Measurements from ENCODE around the gene NIF3L1. TPM values are rescaled to one million over a fixed set of nuclear protein-coding genes. Genes with fewer than 3 reads are reported as not detected.
A peak's percentile ranks its signal among the peaks of the same experiment; 100 is the strongest.

NIF3L1 gene
- total RNA-seq, 4 donors from 2014 or later: 7.4 to 27.5 (median 18.0) TPM

- Histone ChIP-seq H3K36me3 (peaks cover 0 to 53% (median 0%) of the 10 kb centered on the region in 3 donors), H3K9me3 (no peaks in the 10 kb centered on the region), H3K4me1 (no peaks in the 10 kb centered on the region), H3K27ac (peak overlapping the region in 1 of 4 donors; percentile 12), H3K4me3 (no peak overlapping the region), H3K27me3 (no peaks in the 10 kb centered on the region)
- DNase-seq: peak; percentile 49 to 86 (median 79)
- TF ChIP-seq POLR2A (IDR thresholded peaks at IDR 0.05): no peak
- TF ChIP-seq CTCF (IDR thresholded peaks at IDR 0.05): peak in 5 of 6 experiments; percentile 35 to 78 (median 75)
These were observed 16.6 kb downstream of the NIF3L1 start for GRCh38 chr2:200905618-200906296.

GRCh38 chr2:200909958-200910357 is 20.8 kb downstream of the NIF3L1 start:
- DNase-seq: no peak
- H3K4me1 ChIP-seq: no peaks in the 10 kb centered on the region

GRCh38 chr2:200913654-200914053 is 24.5 kb downstream of the NIF3L1 start:
- no peak for TF ChIP-seq POLR2A (IDR thresholded peaks at IDR 0.05)
- no peak for TF ChIP-seq CTCF (IDR thresholded peaks at IDR 0.05)
- H3K36me3 ChIP-seq: peaks cover 0 to 92% (median 0%) of the 10 kb centered on the region in 3 donors
- no peak overlapping the region for H3K4me3 ChIP-seq
- DNase-seq: no peak
- H3K27ac ChIP-seq: no peak overlapping the region
- H3K27me3 ChIP-seq: no peaks in the 10 kb centered on the region
- no peaks in the 10 kb centered on the region for H3K4me1 ChIP-seq
- H3K9me3 ChIP-seq: no peaks in the 10 kb centered on the region

More at GRCh38 chr2:200909958-200910357, 20.8 kb downstream of the NIF3L1 start:
- no peak overlapping the region for H3K4me3 ChIP-seq
- H3K27ac ChIP-seq: no peak overlapping the region
- TF ChIP-seq POLR2A (IDR thresholded peaks at IDR 0.05): no peak
- TF ChIP-seq CTCF (IDR thresholded peaks at IDR 0.05): no peak
- H3K9me3 ChIP-seq: no peaks in the 10 kb centered on the region
- no peaks in the 10 kb centered on the region for H3K27me3 ChIP-seq
- peaks cover 0 to 70% (median 0%) of the 10 kb centered on the region in 3 donors for H3K36me3 ChIP-seq

- no peak overlapping the region for H3K4me3 ChIP-seq
- DNase-seq: no peak
- TF ChIP-seq POLR2A (IDR thresholded peaks at IDR 0.05) (no peak), CTCF (IDR thresholded peaks at IDR 0.05) (no peak)
- H3K27me3 ChIP-seq: no peaks in the 10 kb centered on the region
- no peaks in the 10 kb centered on the region for H3K9me3 ChIP-seq
- no peak overlapping the region for H3K27ac ChIP-seq
- peaks cover 0 to 83% (median 0%) of the 10 kb centered on the region in 3 donors for H3K36me3 ChIP-seq
- H3K4me1 ChIP-seq: no peaks in the 10 kb centered on the region
These were observed 33.3 kb downstream of the NIF3L1 start for GRCh38 chr2:200922439-200922838.

GRCh38 chr2:200929334-200930249 is 40.4 kb downstream of the NIF3L1 start:
- Histone ChIP-seq H3K27me3 (no peaks in the 10 kb centered on the region), H3K9me3 (no peaks in the 10 kb centered on the region), H3K4me1 (no peaks in the 10 kb centered on the region), H3K27ac (no peak overlapping the region), H3K36me3 (peaks cover 0 to 94% (median 0%) of the 10 kb centered on the region in 3 donors), H3K4me3 (no peak overlapping the region)
- TF ChIP-seq CTCF (IDR thresholded peaks at IDR 0.05): no peak
- TF ChIP-seq POLR2A (IDR thresholded peaks at IDR 0.05): no peak
- no peak for DNase-seq
